ENCODE measurements around the gene ZP4. TPM values are rescaled to one million over a fixed set of nuclear protein-coding genes. Genes with fewer than 3 reads are reported as not detected.

Gene ZP4
- total RNA-seq, 1 donor from 2014 or later: not detected

GRCh38 chr1:237841485-237841884 lies 49.2 kb downstream of the ZP4 start:
- DNase-seq (ENCODE audit: low spot score, unreplicated experiment): no peak
- Mint-ChIP-seq H3K4me3 (ENCODE audit: low read depth) (no peak overlapping the region), H3K36me3 (ENCODE audit: insufficient read depth) (no peaks in the 10 kb centered on the region), H3K27me3 (no peaks in the 10 kb centered on the region), H3K27ac (no peak overlapping the region), H3K9me3 (ENCODE audit: low read depth) (peaks cover 10% of the 10 kb centered on the region), H3K4me1 (ENCODE audit: low read depth) (no peaks in the 10 kb centered on the region)
- no peak for TF ChIP-seq CTCF (IDR thresholded peaks at IDR 0.05; ENCODE audit: unreplicated experiment)

DNA sequence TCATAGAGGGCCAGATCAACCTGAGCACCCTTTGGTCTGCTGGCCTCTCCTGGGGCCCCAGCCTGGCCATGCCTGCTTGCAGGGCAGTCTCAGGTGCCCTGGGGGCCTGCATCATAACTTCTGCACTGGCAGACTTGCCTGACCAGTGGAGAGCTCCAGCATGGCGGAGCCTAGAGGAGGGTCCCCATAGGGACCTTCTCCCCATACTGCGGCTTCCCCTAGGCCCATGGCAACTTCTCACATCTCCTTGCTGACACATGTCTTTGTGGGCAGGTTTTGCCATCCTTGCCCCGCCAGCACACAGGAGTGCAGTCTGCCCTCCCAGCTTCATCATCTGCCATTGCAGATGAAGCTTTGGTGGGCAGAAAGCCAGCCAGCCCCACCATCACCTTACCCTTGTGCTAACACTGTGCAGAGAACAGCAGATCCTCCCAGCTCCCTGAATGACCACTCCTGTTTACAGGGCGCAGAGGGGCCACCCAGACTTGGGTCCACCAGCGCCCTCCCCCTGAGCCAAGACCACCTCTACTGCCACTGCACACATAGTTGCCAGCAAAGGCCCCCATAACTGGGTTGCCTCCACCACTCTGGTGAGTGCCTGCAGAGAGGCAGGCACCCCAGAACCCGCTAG lies 51.7 kb downstream of the ZP4 start:
- no peak for TF ChIP-seq CTCF (IDR thresholded peaks at IDR 0.05; ENCODE audit: unreplicated experiment)
- no peaks in the 10 kb centered on the region for H3K27me3 Mint-ChIP-seq
- H3K27ac Mint-ChIP-seq: no peak overlapping the region
- H3K9me3 Mint-ChIP-seq (ENCODE audit: low read depth): peaks cover 10% of the 10 kb centered on the region
- H3K4me3 Mint-ChIP-seq (ENCODE audit: low read depth): no peak overlapping the region
- DNase-seq (ENCODE audit: low spot score, unreplicated experiment): no peak
- H3K4me1 Mint-ChIP-seq (ENCODE audit: low read depth): no peaks in the 10 kb centered on the region
- H3K36me3 Mint-ChIP-seq (ENCODE audit: insufficient read depth): no peaks in the 10 kb centered on the region

GRCh38 chr1:237838320-237838719 lies 52.4 kb downstream of the ZP4 start:
- Mint-ChIP-seq H3K4me1 (ENCODE audit: low read depth) (no peaks in the 10 kb centered on the region), H3K9me3 (ENCODE audit: low read depth) (peaks cover 10% of the 10 kb centered on the region), H3K27ac (no peak overlapping the region), H3K27me3 (no peaks in the 10 kb centered on the region), H3K36me3 (ENCODE audit: insufficient read depth) (no peaks in the 10 kb centered on the region), H3K4me3 (ENCODE audit: low read depth) (no peak overlapping the region)
- no peak for TF ChIP-seq CTCF (IDR thresholded peaks at IDR 0.05; ENCODE audit: unreplicated experiment)
- DNase-seq (ENCODE audit: low spot score, unreplicated experiment): no peak

DNA sequence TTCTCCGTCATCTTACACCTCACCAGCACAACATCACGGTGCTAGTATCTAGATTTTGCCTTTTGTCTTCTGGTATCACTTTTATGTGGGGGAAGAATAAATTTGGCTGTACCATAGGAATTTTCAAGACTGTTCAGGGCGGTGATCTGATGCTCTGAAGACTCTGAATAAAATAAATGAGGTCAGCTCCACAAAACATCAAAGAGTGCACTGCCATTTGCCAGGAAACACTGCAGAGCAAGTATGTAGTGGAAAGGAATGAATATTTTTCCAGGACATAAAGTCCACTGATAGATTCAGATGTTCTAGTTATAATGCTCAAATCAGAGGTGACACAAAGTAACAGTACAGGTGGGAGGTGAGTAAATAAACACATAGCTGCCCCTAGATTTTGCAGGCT lies 56.3 kb downstream of the ZP4 start:
- H3K36me3 Mint-ChIP-seq (ENCODE audit: insufficient read depth): no peaks in the 10 kb centered on the region
- TF ChIP-seq CTCF (IDR thresholded peaks at IDR 0.05; ENCODE audit: unreplicated experiment): no peak
- H3K27me3 Mint-ChIP-seq: peaks cover 4% of the 10 kb centered on the region
- no peaks in the 10 kb centered on the region for H3K4me1 Mint-ChIP-seq (ENCODE audit: low read depth)
- H3K4me3 Mint-ChIP-seq (ENCODE audit: low read depth): no peak overlapping the region
- no peak for DNase-seq (ENCODE audit: low spot score, unreplicated experiment)
- no peak overlapping the region for H3K27ac Mint-ChIP-seq
- H3K9me3 Mint-ChIP-seq (ENCODE audit: low read depth): no peaks in the 10 kb centered on the region

GRCh38 chr1:237834048-237834447 lies 56.7 kb downstream of the ZP4 start:
- no peak overlapping the region for H3K27ac Mint-ChIP-seq
- H3K36me3 Mint-ChIP-seq (ENCODE audit: insufficient read depth): no peaks in the 10 kb centered on the region
- H3K9me3 Mint-ChIP-seq (ENCODE audit: low read depth): no peaks in the 10 kb centered on the region
- no peak for TF ChIP-seq CTCF (IDR thresholded peaks at IDR 0.05; ENCODE audit: unreplicated experiment)
- DNase-seq (ENCODE audit: low spot score, unreplicated experiment): no peak
- H3K27me3 Mint-ChIP-seq: peaks cover 4% of the 10 kb centered on the region
- no peaks in the 10 kb centered on the region for H3K4me1 Mint-ChIP-seq (ENCODE audit: low read depth)
- H3K4me3 Mint-ChIP-seq (ENCODE audit: low read depth): no peak overlapping the region

Data from progenitor cell of endocrine pancreas (in vitro differentiated cells).